ENCODE measurements around the gene PLPPR1.
A peak's percentile ranks its signal among the peaks of the same experiment; 100 is the strongest.
"Not testable (repeated sequence)": the region's sequence is repeated elsewhere in the genome, so short reads cannot be mapped to it uniquely, and the experiment has no call there.

Gene PLPPR1

DNA sequence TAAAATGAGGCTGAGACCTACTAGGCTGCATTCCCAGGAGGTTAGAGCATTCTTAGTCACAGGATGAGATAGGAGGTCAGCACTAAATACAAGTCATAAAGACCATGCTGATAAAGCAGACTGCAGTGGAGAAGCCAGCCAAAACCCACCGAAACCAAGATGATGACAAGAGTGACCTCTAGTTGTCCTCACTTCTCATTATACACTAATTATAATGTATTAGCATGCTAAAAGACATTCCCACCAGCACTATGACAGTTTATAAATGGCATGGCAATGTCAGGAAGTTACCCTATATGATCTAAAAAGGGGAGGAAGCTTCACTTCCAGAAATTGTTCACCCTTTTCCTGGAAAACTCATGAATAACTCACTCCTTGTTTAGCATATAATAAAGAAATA, 88.6 kb downstream of the PLPPR1 start:
- no peak for DNase-seq (ENCODE audit: low read depth)
- TF ChIP-seq, protein P1, sequence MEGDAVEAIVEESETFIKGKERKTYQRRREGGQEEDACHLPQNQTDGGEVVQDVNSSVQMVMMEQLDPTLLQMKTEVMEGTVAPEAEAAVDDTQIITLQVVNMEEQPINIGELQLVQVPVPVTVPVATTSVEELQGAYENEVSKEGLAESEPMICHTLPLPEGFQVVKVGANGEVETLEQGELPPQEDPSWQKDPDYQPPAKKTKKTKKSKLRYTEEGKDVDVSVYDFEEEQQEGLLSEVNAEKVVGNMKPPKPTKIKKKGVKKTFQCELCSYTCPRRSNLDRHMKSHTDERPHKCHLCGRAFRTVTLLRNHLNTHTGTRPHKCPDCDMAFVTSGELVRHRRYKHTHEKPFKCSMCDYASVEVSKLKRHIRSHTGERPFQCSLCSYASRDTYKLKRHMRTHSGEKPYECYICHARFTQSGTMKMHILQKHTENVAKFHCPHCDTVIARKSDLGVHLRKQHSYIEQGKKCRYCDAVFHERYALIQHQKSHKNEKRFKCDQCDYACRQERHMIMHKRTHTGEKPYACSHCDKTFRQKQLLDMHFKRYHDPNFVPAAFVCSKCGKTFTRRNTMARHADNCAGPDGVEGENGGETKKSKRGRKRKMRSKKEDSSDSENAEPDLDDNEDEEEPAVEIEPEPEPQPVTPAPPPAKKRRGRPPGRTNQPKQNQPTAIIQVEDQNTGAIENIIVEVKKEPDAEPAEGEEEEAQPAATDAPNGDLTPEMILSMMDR (IDR thresholded peaks at IDR 0.05; ENCODE audit: low read depth, low read length, missing control alignments): no peak
- H3K4me3 ChIP-seq (ENCODE audit: low read depth, low read length): no peak overlapping the region

DNA sequence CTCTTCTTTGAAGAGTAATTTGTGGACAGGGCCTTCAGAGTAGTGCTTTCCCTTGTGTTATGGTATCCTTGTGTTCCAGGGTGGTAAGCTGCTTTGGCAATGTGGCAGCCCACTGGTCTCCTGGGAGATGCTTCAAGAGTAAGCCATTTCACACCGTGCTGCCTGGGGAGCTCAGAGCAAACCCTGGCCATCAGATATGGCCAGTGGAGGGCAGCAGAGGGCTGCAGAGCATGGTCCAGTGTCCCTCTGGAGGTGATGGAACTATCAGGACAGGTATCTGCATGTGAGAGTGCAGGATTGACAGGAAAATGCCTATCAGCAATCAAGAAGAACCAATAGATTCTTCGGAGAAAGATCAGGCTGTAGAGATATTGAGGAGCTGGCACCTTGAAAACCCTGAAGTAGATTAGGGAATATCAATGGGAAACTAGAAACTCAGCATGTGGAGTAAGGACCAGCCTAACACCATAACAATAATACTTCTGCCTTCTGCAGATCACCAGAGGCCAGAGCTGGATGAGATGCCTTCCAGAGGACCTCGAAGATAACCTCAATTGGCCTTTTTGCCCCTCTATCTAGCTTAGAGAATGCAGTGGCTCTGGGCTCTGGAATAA, 90.8 kb downstream of the PLPPR1 start:
- no peak overlapping the region for H3K4me3 ChIP-seq (ENCODE audit: low read depth, low read length)
- DNase-seq (ENCODE audit: low read depth): no peak
- TF ChIP-seq, protein P1 (IDR thresholded peaks at IDR 0.05; ENCODE audit: low read depth, low read length, missing control alignments): peak; percentile 84

DNA sequence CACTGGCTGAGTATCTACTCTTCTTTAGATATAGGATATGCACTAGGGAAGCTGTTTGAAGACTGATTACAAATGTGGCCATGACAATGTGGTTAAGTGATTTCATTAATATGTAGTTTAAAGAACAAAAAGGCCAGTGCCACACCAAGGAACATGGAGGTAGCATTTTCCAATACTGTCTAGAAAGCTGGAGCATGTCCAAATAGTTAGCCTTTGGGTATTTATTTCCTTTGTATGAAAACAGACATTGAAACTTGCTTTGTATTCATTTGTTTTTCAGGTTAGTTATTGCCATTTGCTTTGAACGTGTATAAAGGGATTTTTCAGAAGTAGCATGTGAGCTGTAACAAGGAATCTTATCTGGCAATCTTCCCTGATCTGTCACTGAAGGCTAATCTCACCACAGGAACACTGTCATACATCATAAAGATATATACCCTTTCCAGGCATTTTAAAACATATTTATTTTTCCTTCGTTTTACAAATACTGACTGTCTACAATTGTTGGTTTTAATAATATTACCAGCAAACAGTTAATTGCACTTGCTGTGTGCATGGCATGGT, 93.4 kb downstream of the PLPPR1 start:
- H3K4me3 ChIP-seq (ENCODE audit: low read depth, low read length): no peak overlapping the region
- DNase-seq (ENCODE audit: low read depth): no peak
- TF ChIP-seq, protein P1 (IDR thresholded peaks at IDR 0.05; ENCODE audit: low read depth, low read length, missing control alignments): no peak

DNA sequence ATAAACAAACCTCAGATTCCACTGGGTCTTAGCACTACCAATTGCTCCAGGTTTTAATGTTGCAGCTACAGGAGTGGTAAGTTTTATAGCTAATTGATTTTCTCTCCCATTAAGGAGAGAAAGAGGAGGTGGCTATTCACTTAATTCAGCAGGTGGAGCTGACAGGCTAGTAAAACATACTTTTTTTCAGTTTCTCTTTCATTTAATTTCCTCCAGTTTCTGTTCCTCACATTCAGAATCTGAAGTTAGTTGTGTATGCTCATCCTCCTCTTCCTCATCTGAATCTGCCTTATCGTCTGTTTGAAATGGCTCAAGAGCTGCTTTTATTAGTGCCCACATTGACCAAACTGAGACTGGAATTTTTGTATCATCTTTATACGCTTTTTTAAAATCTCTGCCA, 98.0 kb downstream of the PLPPR1 start:
- H3K4me3 ChIP-seq (ENCODE audit: low read depth, low read length): no peak overlapping the region
- no peak for DNase-seq (ENCODE audit: low read depth)
- TF ChIP-seq, protein P1 (IDR thresholded peaks at IDR 0.05; ENCODE audit: low read depth, low read length, missing control alignments): no peak

DNA sequence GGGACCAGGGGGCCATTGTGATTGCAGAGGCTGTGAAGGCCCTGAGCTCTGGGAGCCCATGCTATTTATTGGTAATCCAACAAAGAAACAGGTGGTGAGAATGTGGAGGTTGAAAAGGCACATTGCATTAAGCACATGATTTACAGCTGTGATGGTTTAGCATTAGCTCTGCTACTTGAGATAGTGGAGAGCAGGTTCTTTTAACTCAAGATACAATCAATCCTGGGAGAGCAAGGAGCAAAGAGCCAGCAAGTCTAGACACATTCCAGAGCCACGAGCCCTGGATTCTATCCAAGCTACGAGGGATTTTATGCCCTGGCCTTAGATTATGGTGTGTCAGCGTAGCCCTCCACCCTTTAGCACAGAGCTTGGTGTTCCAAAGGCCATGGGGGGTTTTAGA, 98.8 kb downstream of the PLPPR1 start:
- not testable (repeated sequence) for H3K4me3 ChIP-seq (ENCODE audit: low read depth, low read length); DNase-seq (ENCODE audit: low read depth)

DNA sequence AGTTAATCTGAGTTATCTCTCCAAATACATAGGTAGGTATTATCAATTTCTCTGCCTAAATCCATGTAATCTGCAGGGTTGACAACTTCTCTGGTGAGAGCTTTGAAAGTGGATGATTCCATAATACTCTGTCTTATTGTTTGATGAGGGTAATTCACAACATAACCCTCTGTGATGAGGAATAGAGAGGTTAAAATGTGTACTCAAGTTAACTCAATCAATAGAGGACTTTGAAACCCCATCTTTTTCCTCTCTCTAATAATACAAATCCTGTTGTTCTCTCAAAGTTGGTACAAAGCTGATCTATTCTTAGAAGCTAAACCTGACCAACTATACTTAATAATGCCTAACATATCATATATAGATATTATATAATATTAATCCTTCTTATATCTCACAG, 100.1 kb downstream of the PLPPR1 start:
- no peak for DNase-seq (ENCODE audit: low read depth)
- TF ChIP-seq, protein P1 (IDR thresholded peaks at IDR 0.05; ENCODE audit: low read depth, low read length, missing control alignments): no peak
- H3K4me3 ChIP-seq (ENCODE audit: low read depth, low read length): no peak overlapping the region

DNA sequence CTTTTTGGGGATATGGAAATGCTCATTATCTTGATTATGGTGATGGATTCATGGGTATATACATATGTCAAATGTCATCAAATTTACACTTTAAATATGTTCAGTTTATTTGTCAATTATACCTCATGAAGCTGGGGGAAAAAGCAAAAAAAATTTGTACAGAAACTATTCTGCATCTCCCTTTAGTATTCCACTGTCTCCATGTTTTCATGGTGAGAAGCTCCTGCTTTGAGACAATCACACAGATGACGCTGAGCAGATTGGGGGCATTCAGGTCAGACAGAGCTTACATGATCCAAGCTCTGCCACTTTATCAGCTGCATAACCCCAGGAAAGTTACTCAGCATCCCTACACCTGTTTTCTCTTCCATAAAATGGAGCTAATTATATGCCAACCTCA, 101.5 kb downstream of the PLPPR1 start:
- H3K4me3 ChIP-seq (ENCODE audit: low read depth, low read length): no peak overlapping the region
- DNase-seq (ENCODE audit: low read depth): no peak
- TF ChIP-seq, protein P1 (IDR thresholded peaks at IDR 0.05; ENCODE audit: low read depth, low read length, missing control alignments): no peak
